Measurements from ENCODE around the gene ITIH5.
A peak's percentile ranks its signal among the peaks of the same experiment; 100 is the strongest.

ITIH5 gene

GRCh38 chr10:7544203-7544602, 122.6 kb downstream of the ITIH5 start:
- no peak for DNase-seq

- no peak for DNase-seq
Observed at GRCh38 chr10:7542189-7542914, 124.4 kb downstream of the ITIH5 start.

- no peak for DNase-seq
Observed at GRCh38 chr10:7541137-7542087, 125.4 kb downstream of the ITIH5 start.

DNA sequence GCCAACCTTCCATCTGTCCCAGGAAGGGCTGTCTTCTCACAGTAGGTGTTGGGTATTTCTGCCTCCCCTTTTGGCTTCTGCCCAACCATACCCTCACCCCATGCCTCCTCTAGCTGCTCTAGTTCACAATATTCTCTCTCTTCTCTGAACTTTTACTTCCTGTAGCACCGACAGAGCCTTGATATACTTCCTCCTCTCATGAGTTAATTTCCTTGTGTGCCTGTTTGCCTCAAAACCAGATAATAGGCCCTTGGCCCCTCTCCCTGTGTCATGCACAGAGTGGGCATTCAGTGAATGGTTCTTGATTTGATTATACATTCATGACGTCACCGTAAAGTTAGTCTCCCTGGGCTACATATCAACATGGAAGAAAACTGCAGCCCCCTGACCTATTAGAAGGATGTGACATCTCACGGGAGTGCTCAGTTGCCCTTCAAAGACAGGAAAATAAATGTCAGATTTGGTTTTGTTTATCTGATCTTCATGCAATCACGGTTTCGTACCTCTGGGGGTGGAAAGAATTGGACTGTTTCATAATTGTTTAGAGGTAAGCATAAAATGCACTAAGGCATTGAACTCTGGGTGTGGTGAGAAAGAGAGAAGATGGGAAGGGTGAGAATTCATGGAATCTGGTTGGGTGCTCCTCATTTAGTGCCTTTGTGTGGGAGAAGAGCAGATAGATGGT, 127.7 kb downstream of the ITIH5 start:
- no peak for DNase-seq

DNA sequence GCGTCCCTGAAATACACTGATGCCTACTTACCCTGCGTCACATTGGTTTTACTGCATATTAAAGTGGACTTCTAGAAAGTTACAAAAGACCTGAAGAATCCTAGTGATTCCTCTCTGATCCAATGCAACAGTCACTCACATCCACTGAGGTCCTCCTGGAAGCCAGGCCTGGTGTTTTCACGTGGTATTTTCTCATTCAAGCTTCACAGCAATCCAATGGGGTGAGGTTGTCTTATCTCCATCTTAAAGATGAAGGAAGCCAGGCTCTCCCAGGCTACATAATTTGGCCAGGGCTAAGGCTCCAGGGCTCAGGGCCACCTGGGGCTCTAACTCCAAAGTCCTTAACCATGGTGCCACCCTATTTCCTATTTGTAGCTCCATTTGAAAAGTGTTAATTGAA, 129.6 kb downstream of the ITIH5 start:
- DNase-seq = no peak

- no peak for DNase-seq
Observed at GRCh38 chr10:7534480-7534852, 132.3 kb downstream of the ITIH5 start.

DNA sequence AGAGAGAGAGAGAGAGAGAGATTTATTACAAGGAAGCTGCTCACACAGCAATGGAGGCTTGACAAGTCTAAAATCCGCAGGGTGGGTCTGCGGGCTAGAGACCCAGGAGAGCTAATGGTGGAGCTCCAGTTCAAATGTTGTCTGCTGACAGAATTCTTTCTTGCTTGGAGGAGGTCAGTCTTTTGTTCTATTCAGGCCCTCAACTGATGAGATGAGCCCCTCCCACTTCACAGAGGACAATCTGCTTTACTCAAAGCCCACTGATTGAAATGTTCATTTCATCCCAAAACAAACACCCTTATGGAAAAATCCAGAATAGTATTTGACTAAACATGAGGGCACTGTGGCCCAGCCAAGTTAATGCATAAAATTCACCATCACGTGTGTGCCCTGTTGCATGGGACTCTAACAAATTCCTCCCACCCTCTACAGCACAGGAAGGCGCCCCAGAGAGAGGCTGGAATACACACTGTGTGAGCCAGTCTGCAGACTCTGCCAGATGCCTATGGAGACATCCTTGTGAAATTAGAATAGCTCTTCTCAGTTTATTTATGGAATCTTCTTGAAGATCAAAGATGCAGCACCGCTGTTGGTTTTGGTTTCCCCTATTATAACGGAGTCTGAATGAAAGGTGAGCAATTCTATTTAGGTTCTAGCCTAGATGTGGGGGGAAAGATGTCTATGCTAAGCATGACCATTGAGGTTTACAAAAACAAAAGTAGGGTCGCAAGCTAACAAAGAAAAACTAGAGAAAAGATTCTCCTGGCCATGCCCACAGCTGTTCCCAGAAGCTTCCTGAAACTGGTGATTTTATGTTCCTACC, 132.9 kb downstream of the ITIH5 start:
- no peak for DNase-seq

DNA sequence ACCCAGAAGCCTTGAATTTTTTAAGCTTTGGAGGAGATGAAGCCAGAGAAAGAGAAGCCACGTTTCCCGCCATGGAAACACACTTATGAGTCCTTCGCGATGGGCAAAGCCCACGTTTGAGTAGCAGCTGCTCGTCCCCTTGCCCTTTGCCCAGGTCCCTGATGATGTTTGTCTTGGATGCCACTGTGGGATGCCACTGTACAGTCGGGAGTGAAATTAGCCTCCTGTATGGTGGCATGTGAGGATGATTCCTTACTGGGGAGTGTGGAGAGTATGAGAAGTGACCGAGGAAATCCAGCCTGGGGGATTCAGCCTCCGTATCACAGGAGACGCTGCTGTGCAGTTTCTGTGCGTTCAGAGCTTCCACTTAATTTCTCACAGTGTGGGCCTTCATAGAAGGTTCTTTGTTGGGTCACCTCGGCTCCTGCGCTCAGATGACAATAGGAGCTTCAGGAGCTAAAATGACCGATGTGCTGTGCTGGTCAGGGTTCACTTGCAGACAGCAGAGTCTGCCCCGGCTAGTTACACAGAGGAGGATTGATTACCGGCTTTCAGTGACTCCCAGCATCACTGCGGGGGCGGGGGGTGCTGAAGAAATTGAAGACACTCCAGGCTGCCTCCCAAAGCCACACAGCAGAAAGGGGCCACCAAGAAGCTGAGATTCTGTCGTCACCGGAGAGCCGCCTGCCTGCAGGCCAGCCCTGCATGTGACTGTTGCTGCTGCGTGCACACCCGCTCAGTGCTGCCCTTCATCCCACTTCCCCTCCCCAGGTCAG, 133.9 kb downstream of the ITIH5 start:
- no peak for DNase-seq

GRCh38 chr10:7529638-7530037, 137.1 kb downstream of the ITIH5 start:
- peak; percentile 4 to 31 for DNase-seq

DNA sequence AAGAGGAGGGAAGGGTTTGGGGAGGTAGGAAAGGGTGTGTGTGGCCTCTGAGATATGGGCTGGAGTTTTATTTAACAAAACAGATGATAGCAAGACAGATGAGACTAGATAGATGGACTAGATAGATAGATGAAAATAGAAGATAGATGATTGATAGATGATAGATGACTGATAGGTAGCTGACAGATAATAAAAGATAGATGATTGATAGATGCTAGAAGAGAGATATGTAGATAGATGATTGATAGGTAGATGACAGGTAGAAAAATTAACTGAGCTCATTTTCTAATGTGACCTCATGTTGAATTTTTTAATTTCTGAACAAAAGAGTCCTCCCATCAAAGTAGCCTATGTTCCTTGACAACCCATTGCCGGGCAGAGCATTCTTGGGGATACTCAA, 139.3 kb downstream of the ITIH5 start:
- DNase-seq = no peak

DNA sequence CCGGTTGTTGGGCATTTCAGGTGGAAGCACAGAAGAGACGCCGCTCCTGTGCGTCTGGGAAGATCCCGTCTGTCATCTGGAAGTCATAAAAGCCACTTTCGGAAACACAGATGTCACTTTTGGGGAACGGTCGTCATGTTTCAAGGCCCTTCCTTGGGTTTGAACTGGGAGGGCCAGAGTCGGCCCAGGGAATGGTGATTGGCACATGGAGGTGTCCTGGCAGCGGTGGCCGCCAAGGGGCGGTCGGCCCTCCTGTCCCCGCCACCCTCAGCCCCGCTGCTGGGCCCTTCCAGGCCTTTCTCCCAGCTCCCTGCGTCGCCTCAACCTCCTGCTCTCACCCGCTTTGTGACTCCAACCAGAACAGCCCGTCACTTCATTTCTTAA, 140.8 kb downstream of the ITIH5 start:
- no peak for DNase-seq

DNA sequence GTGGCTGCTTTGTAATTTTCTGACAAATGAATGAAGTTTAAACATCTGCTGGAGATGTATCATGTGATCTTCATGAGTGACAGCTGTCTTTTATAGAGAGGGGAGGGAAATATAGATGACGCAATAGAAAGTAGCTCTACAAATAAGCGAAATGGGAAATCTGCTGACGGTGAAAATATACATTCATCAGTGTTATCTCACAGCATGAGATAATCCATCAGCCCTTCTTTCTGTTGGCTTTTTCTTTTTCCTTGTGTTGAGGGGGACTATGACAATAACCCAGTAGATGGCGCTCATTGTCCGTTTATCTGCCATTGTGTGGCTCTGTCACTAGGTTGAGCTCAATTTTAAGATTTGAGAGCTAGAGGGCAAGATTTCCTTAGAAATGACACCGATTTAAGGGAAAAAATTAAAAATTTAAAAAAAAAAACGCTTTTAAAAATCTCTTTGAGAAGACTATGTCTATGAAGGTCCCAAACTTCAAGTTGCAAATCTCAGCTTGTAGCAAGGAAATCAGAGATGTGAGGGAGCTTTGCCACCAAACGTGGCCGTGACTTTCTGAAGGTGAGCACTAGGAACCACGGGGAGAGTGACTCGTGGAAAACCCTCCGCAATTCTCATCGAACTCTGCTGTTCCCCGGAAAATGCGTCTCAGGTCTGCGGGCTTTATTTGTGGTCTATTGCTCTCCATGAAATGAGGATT, 141.3 kb downstream of the ITIH5 start:
- peak; percentile 58 to 63 for DNase-seq

DNA sequence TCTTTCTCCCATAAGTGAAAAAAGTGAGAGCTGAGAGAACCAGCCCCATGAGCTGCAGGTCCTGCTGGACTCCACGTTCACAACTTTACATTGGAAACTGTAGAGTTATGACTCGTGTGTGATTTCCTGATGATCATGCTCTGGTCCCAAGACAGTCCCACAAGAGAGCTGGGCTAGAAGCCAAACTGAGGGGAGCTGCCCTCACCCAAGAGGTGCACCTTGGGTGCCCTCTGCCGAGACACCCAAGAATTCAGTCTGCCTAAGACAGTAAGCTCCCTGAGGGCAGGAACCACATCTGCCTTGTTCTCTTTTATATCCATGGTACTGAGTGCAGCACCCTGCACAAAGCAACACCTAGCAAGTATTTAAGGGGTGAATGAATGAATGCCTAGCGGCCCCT, 143.1 kb downstream of the ITIH5 start:
- no peak for DNase-seq

GRCh38 chr10:7520507-7521485, 146.0 kb downstream of the ITIH5 start:
- peak in 1 of 2 experiments; percentile 54 for DNase-seq

DNA sequence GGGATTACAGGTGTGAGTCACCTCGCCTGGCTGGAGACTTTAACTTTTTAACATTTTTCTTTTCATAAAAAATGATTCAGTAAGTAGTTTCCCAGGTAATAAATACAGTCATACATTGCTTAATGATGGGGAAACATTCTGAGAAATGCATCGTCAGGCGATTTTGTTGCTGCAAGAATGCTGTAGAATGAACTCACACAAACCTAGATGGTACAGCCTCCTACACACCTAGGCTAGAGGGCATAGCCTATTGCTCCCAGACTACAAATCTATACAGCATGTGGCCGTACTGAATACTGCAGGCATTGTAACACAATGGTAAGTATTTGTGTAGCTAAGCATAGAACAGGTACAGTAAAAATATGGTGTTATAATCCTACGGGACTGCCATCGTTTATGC, 147.4 kb downstream of the ITIH5 start:
- no peak for DNase-seq

- no peak for DNase-seq
Observed at GRCh38 chr10:7518693-7519092, 148.1 kb downstream of the ITIH5 start.

DNA sequence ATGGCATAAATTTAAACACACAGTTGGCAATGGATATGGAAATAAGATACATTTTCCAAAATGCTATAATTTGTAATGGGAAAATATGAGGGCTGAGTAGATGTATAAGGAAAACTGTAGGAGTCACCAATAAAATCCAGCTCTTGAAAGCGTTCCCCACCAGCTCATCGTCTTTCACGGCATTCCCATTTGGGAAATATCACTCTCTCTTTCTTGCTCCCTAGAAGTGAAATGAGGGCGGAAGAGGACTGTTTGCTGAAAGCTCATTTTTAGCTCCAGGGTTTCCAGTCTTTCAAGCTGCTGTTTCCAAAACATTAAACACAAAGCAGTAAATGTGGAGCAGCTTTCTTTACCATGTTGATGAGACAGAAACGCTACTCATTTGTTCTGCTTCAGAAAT, 151.3 kb downstream of the ITIH5 start:
- peak; percentile 26 to 66 for DNase-seq

GRCh38 chr10:7513936-7514335, 152.8 kb downstream of the ITIH5 start:
- DNase-seq = peak in 1 of 2 experiments; percentile 58

DNA sequence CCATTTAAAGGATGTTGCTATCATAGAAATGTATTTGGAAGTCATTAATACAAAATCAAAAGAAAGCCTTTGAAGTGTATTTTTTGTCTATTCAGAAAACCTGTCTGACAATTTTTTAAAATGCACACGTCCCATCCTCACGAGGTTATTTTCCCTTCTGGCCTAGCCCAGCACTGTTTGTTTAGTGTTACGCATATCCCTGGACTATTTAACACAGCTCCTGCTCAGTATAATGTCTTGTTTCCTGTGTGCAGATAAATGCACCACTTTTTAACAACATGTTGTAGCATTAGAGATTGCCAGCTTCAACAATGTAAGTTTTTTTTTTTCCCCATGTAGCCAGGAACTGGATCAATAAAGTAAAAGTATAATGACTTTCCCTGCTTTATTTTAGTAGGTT, 153.3 kb downstream of the ITIH5 start:
- peak in 1 of 2 experiments; percentile 58 for DNase-seq

GRCh38 chr10:7512487-7512886, 154.3 kb downstream of the ITIH5 start:
- peak in 1 of 2 experiments; percentile 49 for DNase-seq
